Stimulated activated naive CD4-positive, alpha-beta T cell treated with Interleukin-2 at 50 U/mL for 16 hours (primary cell): ENCODE data around the gene SLC16A12.

ENCODE experiments used
- DNase-seq: peaks from one replicate; lab custom pipeline; 2025; lab: John Stamatoyannopoulos, UW

Gene SLC16A12

GRCh38 chr10:89390476-89391225, 144.7 kb downstream of the SLC16A12 start:
- DNase-seq = no peak

- DNase-seq = no peak
These were observed 146.1 kb downstream of the SLC16A12 start for GRCh38 chr10:89389254-89389653.

- DNase-seq = no peak
These were observed 146.6 kb downstream of the SLC16A12 start for GRCh38 chr10:89388806-89389205.

GRCh38 chr10:89384474-89385340, 150.7 kb downstream of the SLC16A12 start:
- DNase-seq = no peak

GRCh38 chr10:89382757-89383156, 152.6 kb downstream of the SLC16A12 start:
- DNase-seq = no peak
